Pancreas (tissue), 10 donors: ENCODE measurements around the gene GUSB. TPM values are rescaled to one million over a fixed set of nuclear protein-coding genes. Genes with fewer than 3 reads are reported as not detected.

Experiments used
- ATAC-seq, 4 donors: fragments of 200-7000 bp; cut with Tn5 transposase; one replicate each; pipeline versions ENCODE4 v1.8.0 to v1.9.1; 2020; ENCODE audit warnings: mild to moderate bottlenecking in 4 of 4, moderate library complexity in 4 of 4
- DNase-seq, 6 donors: peaks; one replicate each; pipeline ENCODE4 v3.0.0-alpha.2; 2020
- FAIRE-seq: peaks from 2 replicates; lab custom pipeline; 2012; peaks lifted over from hg19 to GRCh38; lab: Jason Lieb, UNC
- H3K27ac ChIP-seq, 4 donors: fragments of 200-600 bp; sonication (generic); 1 replicate in 3 of 4; 2 replicates in 1 of 4; pipeline versions ENCODE4 v1.5.0 to v1.8.0; 2020
- H3K27me3 ChIP-seq, 4 donors: fragments of 200-600 bp; one replicate each; pipeline ENCODE4 v1.8.0; 2021
- H3K36me3 ChIP-seq, 3 donors: fragments of 200-600 bp; sonication (generic) in 1 of 3; one replicate each; pipeline versions ENCODE4 v1.5.0 to v1.8.0; 2020 to 2021
- H3K4me1 ChIP-seq, 3 donors: fragments of 200-600 bp; one replicate each; pipeline ENCODE4 v1.8.0; 2021
- H3K4me3 ChIP-seq, 4 donors: fragments of 200-600 bp; sonication (generic) in 2 of 4; one replicate each; pipeline versions ENCODE4 v1.5.0 to v1.8.0; 2020 to 2021
- H3K9me3 ChIP-seq, 4 donors: fragments of 200-600 bp; one replicate each; pipeline ENCODE4 v1.8.0; 2021
- CTCF ChIP-seq, 4 donors: fragments of 200-600 bp; sonication (generic) in 3 of 4; IDR thresholded peaks; one replicate each; pipeline versions ENCODE4 v1.5.0 to v1.8.0; 2021; ENCODE audit warnings: antibody characterized with exemption in 4 of 4
- WGBS, 2 donors: extraction: QIAGEN DNeasy Blood & Tissue Kit; methylation state at CpG; one replicate each; pipeline ENCODE4 v1.1.7; 2013; 5-methylcytosine and 5-hydroxymethylcytosine counted together
- intact Hi-C, 3 donors: fragments of 100-400 bp; cut with DNase I; formaldehyde crosslinking; loops; one replicate each; pipeline versions ENCODE4 v1.11.1 to v1.14.2; 2022
- polyA plus RNA-seq, 2 donors: library from polyadenylated mRNA; stranded (reverse); fragments of 200-250 nt; gene quantifications; one replicate each; pipeline ENCODE4 v1.2.3, GENCODE V29; 2013
- total RNA-seq, 6 donors: library from RNA; stranded (reverse); fragmentation: NEBNext Ultra II Directional in 4 of 6; extraction: Animal tissue kit (Norgen Biotek cat#: 25700) in 4 of 6; gene quantifications; one replicate each; pipeline versions ENCODE4 v1.2.1 to v1.2.4, GENCODE V29; 2021 to 2023
- donor health status: healthy with polysubstance abuse.
- donor health status: DM: no; HTN: no; CAD: no; lungs with moderate emphysema.
- donor health status: DM: no; HTN: no; CAD: no.
- donor health status: control.
- donor health status: control.
- donor health status: Bipolar disorder and iron deficiency.
- donor health status: DM: yes; HTN: yes; CAD: no.
- donor health status: DM: no; HTN: no; CAD: no.
- donor health status: DM: no; HTN: no; CAD: no.
- donor health status: DM: yes; HTN: yes; CAD: no.

Gene GUSB
- total and polyA plus RNA-seq, 8 donors, result 21.5 to 69.8 (median 28.8) TPM

DNA sequence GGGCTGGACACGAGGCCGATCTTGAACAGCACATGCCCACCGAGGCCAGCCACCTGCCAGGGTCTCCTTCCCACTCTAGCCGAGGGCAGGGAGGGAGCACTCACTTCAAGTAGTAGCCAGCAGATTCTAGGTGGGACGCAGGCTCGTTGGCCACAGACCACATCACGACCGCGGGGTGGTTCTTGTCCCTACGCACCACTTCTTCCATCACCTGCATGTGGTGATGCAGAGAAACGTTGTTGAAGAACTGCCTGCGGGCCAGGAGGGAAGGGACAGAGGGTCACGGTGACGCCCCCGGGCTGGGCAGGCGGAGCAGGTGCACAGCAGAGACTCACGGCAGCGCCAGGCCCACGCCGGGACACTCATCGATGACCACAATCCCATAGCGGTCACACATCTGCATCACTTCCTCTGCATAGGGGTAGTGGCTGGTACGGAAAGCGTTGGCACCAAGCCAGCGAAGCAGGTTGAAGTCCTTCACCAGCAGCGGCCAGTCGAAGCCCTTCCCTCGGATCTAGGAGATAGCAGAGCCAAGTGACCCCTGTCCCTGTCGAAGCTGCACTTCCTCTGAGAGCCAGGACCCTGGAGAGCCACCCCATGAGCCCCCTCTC is 7.7 kb downstream of the GUSB start:
- TF ChIP-seq CTCF (IDR thresholded peaks at IDR 0.05), result no peak
- Histone ChIP-seq H3K27me3 (no peaks in the 10 kb centered on the region), H3K36me3 (peaks cover 0 to 43% (median 0%) of the 10 kb centered on the region in 3 donors), H3K27ac (no peak overlapping the region), H3K4me1 (no peaks in the 10 kb centered on the region), H3K4me3 (no peak overlapping the region), H3K9me3 (no peaks in the 10 kb centered on the region)
- intact Hi-C loops, result no loop called here
- WGBS, 2 donors, result 91 to 92% methylated on average over 29 of the region's 29 CpGs
- peak in 2 of 6 donors; percentile 56 to 76 for DNase-seq
- no peak for ATAC-seq
- no peak for FAIRE-seq

- no peak overlapping the region for H3K27ac ChIP-seq
- FAIRE-seq (no peak), DNase-seq (peak in 1 of 6 donors; percentile 13), ATAC-seq (no peak)
- intact Hi-C loops, result no loop called here
- H3K4me3 ChIP-seq, result no peak overlapping the region
- no peak for TF ChIP-seq CTCF (IDR thresholded peaks at IDR 0.05)
- H3K4me1 ChIP-seq, result no peaks in the 10 kb centered on the region
- H3K36me3 ChIP-seq, result peaks cover 0 to 52% (median 5%) of the 10 kb centered on the region in 3 donors
- H3K27me3 ChIP-seq, result no peaks in the 10 kb centered on the region
- H3K9me3 ChIP-seq, result no peaks in the 10 kb centered on the region
- WGBS, 2 donors, result 94 to 98% methylated on average over 13 of the region's 13 CpGs
Observed at GRCh38 chr7:65972976-65973375, 9.0 kb downstream of the GUSB start.

- FAIRE-seq, result no peak
- no peaks in the 10 kb centered on the region for H3K27me3 ChIP-seq
- no peak overlapping the region for H3K4me3 ChIP-seq
- no peaks in the 10 kb centered on the region for H3K4me1 ChIP-seq
- 94 to 95% methylated on average over 8 of the region's 8 CpGs for WGBS, 2 donors
- intact Hi-C loops, result no loop called here
- H3K27ac ChIP-seq, result no peak overlapping the region
- peak in 1 of 6 donors; percentile 26 for DNase-seq
- no peak for TF ChIP-seq CTCF (IDR thresholded peaks at IDR 0.05)
- no peaks in the 10 kb centered on the region for H3K9me3 ChIP-seq
- H3K36me3 ChIP-seq, result peaks cover 3 to 72% (median 5%) of the 10 kb centered on the region in 3 donors
- ATAC-seq, result no peak
Observed at GRCh38 chr7:65971021-65971420, 11.0 kb downstream of the GUSB start.

DNA sequence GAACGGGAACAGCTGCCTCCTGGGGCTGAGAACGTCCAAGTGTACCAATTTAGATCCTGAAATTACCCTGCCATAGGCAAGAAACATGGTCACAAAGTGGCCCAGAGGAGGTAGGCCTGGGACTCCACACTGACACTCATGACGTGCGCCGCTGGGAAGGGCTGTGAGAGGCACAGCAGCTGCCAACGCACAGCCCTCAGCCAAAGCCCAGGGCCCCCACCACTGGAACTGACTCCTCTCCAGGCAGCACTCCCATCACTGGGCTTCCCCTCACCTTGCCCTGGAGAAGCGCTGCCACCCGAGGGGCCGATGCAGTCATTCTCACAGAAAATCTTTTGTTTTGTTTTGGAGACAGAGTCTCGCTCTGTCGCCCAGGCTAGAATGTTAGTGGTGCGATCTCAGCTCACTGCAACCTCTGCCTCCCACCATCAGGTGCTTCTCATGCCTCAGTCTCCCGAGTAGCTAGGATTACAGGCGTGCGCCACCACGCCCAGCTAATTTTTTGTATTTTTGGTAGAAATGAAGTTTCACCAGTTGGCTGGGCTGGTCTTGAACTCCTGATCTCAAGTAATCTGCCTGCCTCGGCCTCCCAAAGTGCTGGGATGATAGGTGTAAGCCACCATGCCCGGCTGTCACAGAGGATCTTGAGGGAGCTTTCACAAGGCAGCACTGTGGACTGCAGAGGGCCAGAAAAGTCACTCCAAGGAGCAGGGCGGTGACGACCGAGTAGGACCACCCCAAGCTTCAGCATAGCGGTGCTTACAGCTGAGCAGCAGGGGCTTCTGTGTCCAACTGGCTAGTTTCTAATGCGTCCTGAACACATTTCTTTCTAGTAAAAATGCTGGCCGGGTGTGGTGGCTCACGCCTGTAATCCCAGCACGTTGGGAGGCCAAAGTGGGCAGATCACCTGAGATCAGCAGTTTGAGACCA is 13.5 kb downstream of the GUSB start:
- Histone ChIP-seq H3K4me1 (no peaks in the 10 kb centered on the region), H3K4me3 (no peak overlapping the region), H3K9me3 (no peaks in the 10 kb centered on the region), H3K27ac (no peak overlapping the region), H3K36me3 (peaks cover 3 to 68% (median 5%) of the 10 kb centered on the region in 3 donors), H3K27me3 (no peaks in the 10 kb centered on the region)
- ATAC-seq, result no peak
- 92 to 93% methylated on average over 26 of the region's 26 CpGs for whole genome bisulfite sequencing, 2 donors
- peak in 2 of 6 donors; percentile 45 to 58 for DNase-seq
- TF ChIP-seq CTCF (IDR thresholded peaks at IDR 0.05), result no peak
- intact Hi-C loops, result no loop called here
- FAIRE-seq, result no peak
